GM10248 (cell line): Measurements from ENCODE around the gene MAD1L1.

ENCODE experiments used
- CTCF ChIA-PET: fragments of 300-600 bp; sonication (Branson Sonifier 250); formaldehyde crosslinking; extraction: SDS; loops from one replicate; lab custom pipeline; 2021; ENCODE audit warnings: antibody characterized with exemption; lab: Yijun Ruan, JAX
- POLR2A ChIA-PET: fragments of 350-650 bp; sonication (Branson Sonifier 250); formaldehyde crosslinking; extraction: SDS; loops from one replicate; lab custom pipeline; 2020; ENCODE audit warnings: antibody characterized with exemption; lab: Yijun Ruan, JAX
- DNase-seq: peaks from one replicate; pipeline ENCODE4 v3.0.0; 2012; ENCODE audit errors: extremely low spot score
- TF ChIP-seq, protein P1 (sequence below): IDR thresholded peaks from 2 replicates; pipeline ENCODE4 v1.5.1; 2012; ENCODE audit warnings: mild to moderate bottlenecking, low read depth; ENCODE audit errors: extremely low read depth, missing control alignments, control extremely low read depth

Gene MAD1L1

DNA sequence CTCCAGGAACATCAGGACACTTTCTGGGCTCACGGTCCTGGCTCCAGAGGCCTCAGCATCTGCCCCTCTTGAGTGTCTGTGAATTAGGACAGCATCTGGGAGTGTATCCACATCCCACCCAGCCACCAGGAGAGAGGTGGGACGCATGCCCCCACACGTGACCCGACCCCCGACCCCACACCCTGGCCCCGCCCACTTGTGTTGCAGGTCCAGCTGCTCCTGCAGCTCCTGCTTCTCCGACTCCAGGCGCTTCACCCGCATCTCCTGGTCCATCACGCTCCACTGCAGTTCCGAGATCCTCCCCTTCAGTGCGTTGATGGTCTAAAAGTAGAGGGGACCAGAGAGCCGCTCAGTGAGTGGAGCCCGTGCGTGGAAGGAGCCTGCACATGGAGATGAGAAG is 13.6 kb downstream of the MAD1L1 start:
- CTCF ChIA-PET = no interaction called here
- TF ChIP-seq, protein P1, sequence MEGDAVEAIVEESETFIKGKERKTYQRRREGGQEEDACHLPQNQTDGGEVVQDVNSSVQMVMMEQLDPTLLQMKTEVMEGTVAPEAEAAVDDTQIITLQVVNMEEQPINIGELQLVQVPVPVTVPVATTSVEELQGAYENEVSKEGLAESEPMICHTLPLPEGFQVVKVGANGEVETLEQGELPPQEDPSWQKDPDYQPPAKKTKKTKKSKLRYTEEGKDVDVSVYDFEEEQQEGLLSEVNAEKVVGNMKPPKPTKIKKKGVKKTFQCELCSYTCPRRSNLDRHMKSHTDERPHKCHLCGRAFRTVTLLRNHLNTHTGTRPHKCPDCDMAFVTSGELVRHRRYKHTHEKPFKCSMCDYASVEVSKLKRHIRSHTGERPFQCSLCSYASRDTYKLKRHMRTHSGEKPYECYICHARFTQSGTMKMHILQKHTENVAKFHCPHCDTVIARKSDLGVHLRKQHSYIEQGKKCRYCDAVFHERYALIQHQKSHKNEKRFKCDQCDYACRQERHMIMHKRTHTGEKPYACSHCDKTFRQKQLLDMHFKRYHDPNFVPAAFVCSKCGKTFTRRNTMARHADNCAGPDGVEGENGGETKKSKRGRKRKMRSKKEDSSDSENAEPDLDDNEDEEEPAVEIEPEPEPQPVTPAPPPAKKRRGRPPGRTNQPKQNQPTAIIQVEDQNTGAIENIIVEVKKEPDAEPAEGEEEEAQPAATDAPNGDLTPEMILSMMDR = no peak
- POLR2A ChIA-PET = no interaction called here

DNA sequence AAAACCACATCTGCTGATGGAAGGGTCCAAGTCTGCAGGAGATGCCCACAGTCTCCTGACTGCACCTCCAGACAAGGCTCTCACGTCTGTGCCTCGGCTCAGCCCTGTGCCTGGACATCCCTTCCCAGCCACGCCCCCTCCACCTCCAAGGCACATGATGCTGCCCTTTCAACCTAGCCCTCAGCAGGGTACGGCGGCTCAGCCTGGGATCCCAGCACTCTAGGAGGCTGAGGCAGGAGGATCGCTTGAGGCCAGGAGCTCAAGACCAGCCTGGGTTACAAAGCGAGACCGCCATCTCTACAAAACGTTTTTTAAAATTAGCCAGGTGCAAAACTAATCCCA is 14.3 kb downstream of the MAD1L1 start:
- TF ChIP-seq, protein P1 = no peak
- ChIA-PET CTCF (no interaction called here), POLR2A (no interaction called here)
- no peak for DNase-seq

More for the DNA sequence above, 13.6 kb downstream of the MAD1L1 start:
- no peak for DNase-seq

DNA sequence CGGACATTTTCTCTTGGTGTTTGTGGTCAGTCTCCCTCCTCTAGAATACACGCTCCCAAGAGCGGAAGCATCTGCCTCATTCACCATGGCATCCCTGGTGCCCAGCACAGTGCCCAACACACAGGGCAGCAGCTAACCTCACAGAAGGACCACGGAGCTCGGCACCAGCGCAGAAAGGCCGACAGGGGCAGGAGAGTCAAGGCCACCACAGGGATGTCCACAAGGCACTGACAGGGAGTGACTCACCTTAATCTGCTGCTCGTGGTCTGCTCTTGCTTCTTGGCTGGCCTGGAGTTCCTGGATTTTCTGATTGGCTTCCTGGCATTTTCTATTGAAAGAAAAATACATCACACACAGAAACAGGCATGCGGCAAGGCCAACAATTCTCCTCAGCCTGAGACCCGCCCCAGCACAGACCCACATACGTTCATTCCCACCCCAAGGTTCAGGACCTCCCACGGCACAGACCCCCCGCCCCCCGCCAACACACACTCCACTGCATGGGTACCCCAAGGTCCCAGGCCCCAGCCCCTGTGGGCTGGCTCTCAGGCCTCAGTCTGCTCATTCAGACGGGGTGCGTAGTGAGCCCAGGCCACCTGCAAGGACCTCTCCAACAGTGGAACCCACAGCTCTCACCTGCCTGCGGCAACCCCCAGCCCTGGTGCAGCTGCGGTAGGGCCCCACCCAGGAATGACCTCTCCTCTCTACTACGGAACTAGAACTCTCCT is 14.9 kb downstream of the MAD1L1 start:
- TF ChIP-seq, protein P1 = no peak
- ChIA-PET POLR2A (no interaction called here), CTCF (no interaction called here)
- DNase-seq = no peak

DNA sequence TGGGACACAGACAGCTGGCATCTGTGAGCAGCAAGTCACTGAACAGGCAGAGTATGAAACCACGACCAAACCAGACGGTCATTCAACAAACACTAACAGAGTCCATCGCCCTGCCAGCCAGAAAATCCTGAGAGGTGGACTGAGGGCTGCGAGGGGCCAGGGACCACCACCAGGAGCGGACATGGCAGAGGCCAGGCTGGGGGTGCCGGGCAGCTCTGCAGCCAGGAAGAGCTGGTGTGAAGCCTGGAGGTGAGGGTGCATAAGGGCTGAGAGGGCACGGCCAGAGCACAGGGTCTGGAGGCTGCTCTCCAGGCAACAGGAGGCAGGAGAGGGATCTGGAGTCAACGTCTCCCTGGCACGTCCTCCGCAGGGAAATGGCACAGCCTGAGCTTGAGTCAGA is 15.5 kb downstream of the MAD1L1 start:
- POLR2A ChIA-PET = no interaction called here

DNA sequence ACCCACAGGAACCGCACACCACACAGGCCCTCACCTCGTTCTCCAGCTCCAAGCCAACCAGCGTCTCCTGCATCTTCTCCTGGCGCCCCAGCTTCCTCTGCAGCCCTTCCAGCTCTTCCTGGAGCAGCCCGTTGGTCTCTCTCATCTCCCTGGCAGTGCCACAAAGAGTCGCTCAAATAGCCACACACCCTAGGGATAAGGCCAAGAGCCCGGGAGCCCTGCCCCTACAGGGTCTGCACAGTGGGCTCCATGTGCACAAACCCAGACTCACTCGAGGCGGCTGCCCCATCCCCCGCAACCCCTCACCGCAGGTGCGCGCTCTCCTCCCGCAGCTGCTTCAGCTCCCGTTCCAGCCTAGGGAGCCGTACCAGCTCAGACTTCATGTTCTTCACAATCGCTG is 16.9 kb downstream of the MAD1L1 start:
- TF ChIP-seq, protein P1 = no peak
- no peak for DNase-seq
- ChIA-PET CTCF (interaction anchor here (1.1 to 2.6 kb wide), 2 partner anchors 8 to 132 kb away, joined by 3 to 7 read pairs; no protein-coding TSS in a partner anchor), POLR2A (no interaction called here)

More for the DNA sequence above, 15.5 kb downstream of the MAD1L1 start:
- TF ChIP-seq, protein P1 = no peak
- CTCF ChIA-PET = no interaction called here
- no peak for DNase-seq

DNA sequence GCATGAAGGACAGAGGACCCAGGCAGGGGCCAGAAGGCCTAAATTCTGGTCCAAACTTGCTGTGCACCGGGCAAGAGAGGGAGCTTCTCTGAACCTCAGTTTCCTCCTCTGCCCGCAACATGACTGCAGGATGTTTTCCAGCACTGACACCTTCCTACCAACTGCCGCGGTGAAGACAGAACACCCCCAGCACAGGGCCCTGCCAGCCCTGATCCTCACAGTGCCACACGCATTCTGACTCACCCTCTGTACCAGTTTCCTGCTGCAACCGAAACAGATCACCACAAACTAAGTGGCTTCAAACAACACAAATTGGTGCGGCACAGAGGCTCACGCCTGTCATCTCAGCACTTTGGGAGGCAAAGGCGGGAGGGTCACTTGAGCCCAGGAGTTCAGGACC is 18.1 kb downstream of the MAD1L1 start:
- ChIA-PET CTCF (interaction anchor here (1.1 to 2.6 kb wide), 2 partner anchors 7 to 133 kb away, joined by 3 to 7 read pairs; no protein-coding TSS in a partner anchor), POLR2A (no interaction called here)
- TF ChIP-seq, protein P1 = no peak

More for the DNA sequence above, 18.1 kb downstream of the MAD1L1 start:
- DNase-seq = no peak
